Measurements from ENCODE around the gene SPPL3. TPM values are rescaled to one million over a fixed set of nuclear protein-coding genes. Genes with fewer than 3 reads are reported as not detected.

SPPL3 gene
- total RNA-seq, 1 donor from 2014 or later, result 40.3 TPM

DNA sequence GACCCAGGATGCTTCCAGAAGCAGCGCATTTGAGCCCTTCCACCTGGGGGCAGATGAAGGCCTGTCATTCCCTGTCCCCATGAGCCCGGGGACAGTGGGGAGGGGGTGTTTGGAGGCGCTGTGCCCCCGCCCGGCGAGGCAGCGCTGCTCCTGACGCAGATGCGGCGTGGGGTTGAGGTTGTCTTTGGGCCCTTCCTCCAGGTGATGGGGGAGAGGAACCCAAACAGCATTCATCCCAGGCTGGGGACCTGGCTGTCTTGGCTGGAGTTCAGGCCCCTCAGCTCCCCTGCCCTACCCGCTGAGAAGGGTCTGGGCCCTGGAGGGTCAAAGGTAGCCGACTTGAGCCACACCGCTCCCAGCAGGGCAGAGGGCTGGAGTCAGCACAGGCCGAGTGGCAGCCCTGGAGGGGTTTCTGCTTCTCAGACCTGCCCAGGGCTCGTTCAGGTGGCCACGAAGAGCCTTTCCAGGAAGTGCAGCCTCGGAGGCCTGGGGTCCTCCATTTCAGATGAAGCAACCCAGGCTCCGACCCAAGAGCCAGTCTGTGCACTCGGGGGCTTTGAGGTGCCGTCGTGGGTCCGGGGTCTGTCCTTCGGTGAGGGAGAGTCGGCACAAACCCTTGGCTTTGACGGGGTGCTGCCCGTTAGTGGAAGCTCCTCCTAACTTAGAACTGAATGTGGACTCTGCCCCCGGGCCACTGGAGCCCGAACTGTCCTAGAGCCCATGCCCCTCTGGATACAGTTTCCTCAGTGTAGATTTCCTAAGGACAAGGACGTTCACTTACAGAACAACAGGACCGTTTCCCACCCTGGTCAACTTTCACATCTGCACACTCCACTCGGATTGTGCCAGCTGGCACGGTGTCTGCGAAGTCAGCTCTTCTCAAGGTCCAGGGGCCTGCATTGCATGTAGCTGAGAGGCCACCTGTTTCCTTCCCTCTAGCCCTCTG lies 162.4 kb downstream of the SPPL3 start:
- ChIA-PET CTCF (no interaction called here), POLR2A (no interaction called here)
- no peak for DNase-seq
- Mint-ChIP-seq H3K4me3 (no peak overlapping the region), H3K36me3 (ENCODE audit: low read depth) (no peaks in the 10 kb centered on the region), H3K9me3 (no peaks in the 10 kb centered on the region), H3K27ac (no peak overlapping the region), H3K27me3 (no peaks in the 10 kb centered on the region), H3K4me1 (no peaks in the 10 kb centered on the region)
- TF ChIP-seq, protein P1, sequence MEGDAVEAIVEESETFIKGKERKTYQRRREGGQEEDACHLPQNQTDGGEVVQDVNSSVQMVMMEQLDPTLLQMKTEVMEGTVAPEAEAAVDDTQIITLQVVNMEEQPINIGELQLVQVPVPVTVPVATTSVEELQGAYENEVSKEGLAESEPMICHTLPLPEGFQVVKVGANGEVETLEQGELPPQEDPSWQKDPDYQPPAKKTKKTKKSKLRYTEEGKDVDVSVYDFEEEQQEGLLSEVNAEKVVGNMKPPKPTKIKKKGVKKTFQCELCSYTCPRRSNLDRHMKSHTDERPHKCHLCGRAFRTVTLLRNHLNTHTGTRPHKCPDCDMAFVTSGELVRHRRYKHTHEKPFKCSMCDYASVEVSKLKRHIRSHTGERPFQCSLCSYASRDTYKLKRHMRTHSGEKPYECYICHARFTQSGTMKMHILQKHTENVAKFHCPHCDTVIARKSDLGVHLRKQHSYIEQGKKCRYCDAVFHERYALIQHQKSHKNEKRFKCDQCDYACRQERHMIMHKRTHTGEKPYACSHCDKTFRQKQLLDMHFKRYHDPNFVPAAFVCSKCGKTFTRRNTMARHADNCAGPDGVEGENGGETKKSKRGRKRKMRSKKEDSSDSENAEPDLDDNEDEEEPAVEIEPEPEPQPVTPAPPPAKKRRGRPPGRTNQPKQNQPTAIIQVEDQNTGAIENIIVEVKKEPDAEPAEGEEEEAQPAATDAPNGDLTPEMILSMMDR (IDR thresholded peaks at IDR 0.05), result no peak
- no peak for ATAC-seq (ENCODE audit: low read depth)
- intact Hi-C loops (cut with micrococcal nuclease), result no loop called here

DNA sequence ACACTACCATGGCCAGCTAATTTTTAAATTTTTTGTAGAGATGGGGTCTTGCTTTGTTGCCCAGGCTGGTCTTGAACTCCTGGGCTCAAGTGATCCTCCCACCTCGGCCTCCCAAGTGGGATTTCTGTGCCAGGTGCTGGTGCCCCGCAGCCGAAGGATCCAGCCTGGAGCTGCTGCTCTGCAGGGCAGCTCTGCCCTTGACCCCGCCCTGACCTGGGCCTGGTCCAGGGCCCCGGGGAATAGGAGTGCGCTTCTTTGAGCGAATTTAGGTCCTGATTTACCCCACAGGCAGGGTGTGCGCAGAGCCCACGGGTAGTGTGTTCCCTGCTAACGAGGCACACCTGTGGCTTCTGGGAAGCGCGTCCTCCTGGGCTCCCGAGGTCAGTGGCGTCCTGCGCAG lies 163.3 kb downstream of the SPPL3 start:
- ATAC-seq (ENCODE audit: low read depth) (no peak), DNase-seq (no peak)
- H3K4me3 Mint-ChIP-seq, result no peak overlapping the region
- no peaks in the 10 kb centered on the region for H3K9me3 Mint-ChIP-seq
- H3K36me3 Mint-ChIP-seq (ENCODE audit: low read depth), result no peaks in the 10 kb centered on the region
- TF ChIP-seq, protein P1 (IDR thresholded peaks at IDR 0.05), result no peak
- no peak overlapping the region for H3K27ac Mint-ChIP-seq
- POLR2A ChIA-PET, result no interaction called here
- no peaks in the 10 kb centered on the region for H3K4me1 Mint-ChIP-seq
- CTCF ChIA-PET, result no interaction called here
- H3K27me3 Mint-ChIP-seq, result no peaks in the 10 kb centered on the region
- intact Hi-C loops (cut with micrococcal nuclease), result no loop called here

DNA sequence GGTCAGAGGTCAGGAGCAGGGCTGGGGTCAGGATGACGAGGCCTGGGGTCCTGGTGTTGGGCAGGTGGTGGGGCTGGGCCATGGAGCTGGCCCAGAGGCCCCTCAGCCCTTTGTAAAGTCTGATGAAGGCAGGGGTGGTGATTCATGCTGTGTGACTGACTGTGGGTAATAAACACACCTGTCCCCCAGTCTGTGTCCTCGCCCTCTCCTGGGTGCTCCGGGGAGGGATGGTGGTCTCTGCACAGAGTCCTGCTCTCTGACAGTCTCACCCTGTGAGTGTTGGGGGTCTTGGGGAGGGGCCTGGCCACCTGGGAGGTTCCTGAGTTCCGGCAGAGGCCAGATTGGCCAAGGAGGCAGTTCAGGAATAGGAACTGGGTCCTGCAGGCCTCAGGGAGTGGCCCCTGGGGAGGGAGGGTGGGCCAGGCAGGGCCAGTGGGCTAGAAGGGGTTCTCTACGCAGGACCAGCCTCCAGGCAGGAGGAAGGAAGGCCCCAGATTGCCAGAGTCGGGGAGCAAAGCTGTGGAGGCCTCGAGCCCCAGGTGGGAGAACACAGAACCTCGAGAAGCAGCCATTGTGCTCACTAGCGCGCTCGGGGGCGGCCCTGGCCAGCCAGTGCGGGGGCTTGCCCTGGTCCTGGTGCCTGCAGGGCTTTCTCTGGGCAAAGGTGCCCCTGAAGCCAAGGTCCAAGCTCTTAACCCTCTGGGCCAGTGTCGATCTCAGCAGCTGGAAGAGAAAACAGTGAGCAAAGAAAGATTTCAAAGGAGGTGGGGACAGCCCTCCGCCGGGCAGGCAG lies 164.1 kb downstream of the SPPL3 start:
- DNase-seq (no peak), ATAC-seq (ENCODE audit: low read depth) (no peak)
- Mint-ChIP-seq H3K27me3 (no peaks in the 10 kb centered on the region), H3K36me3 (ENCODE audit: low read depth) (no peaks in the 10 kb centered on the region), H3K9me3 (no peaks in the 10 kb centered on the region), H3K4me3 (no peak overlapping the region), H3K4me1 (no peaks in the 10 kb centered on the region), H3K27ac (no peak overlapping the region)
- TF ChIP-seq, protein P1 (IDR thresholded peaks at IDR 0.05), result no peak
- intact Hi-C loops (cut with micrococcal nuclease), result no loop called here
- ChIA-PET POLR2A (interaction anchor here (0.5 kb wide), 1 partner anchor 152 kb away, joined by 5 read pairs; no protein-coding TSS in a partner anchor), CTCF (no interaction called here)

DNA sequence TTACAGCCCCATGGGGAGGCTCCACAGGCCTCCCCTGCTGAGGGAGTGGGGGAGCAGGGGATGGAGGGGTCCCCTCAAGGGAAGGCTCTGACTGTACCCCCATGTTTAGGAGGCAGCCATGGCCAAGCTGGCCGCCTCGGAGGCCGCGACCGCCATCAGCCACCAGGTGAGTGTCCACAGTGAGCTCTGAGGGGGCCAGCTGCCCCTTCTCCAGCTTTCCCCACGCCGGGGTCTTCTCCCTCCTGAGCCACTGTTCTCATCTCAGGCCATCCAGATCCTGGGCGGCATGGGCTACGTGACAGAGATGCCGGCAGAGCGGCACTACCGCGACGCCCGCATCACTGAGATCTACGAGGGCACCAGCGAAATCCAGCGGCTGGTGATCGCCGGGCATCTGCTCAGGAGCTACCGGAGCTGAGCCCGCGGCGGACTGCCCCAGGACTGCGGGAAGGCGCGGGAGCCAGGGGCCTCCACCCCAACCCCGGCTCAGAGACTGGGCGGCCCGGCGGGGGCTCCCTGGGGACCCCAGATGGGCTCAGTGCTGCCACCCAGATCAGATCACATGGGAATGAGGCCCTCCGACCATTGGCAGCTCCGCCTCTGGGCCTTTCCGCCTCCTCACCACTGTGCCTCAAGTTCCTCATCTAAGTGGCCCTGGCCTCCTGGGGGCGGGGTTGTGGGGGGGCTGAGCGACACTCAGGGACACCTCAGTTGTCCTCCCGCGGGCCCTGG lies 165.0 kb downstream of the SPPL3 start:
- Mint-ChIP-seq H3K27me3 (no peaks in the 10 kb centered on the region), H3K9me3 (no peaks in the 10 kb centered on the region), H3K36me3 (ENCODE audit: low read depth) (no peaks in the 10 kb centered on the region), H3K4me3 (no peak overlapping the region), H3K4me1 (no peaks in the 10 kb centered on the region), H3K27ac (no peak overlapping the region)
- CTCF ChIA-PET, result no interaction called here
- DNase-seq (no peak), ATAC-seq (ENCODE audit: low read depth) (no peak)
- intact Hi-C loops (cut with micrococcal nuclease), result no loop called here
- POLR2A ChIA-PET, result no interaction called here
- TF ChIP-seq, protein P1 (IDR thresholded peaks at IDR 0.05), result no peak
